AG04450 (cell line): ENCODE results near the gene FBXW7. TPM values are rescaled to one million over a fixed set of nuclear protein-coding genes. Genes with fewer than 3 reads are reported as not detected.

Experiments used
- CTCF ChIA-PET: fragments of 300-600, 350-600 bp; formaldehyde crosslinking; extraction: SDS; loops from one replicate; lab custom pipeline; 2022; ENCODE audit warnings: antibody characterized with exemption, inconsistent platforms; lab: Charles Lee
- POLR2A ChIA-PET: fragments of 350-600 bp; formaldehyde crosslinking; extraction: SDS; loops from one replicate; lab custom pipeline; 2021; ENCODE audit warnings: antibody characterized with exemption, inconsistent platforms; lab: Yijun Ruan, JAX
- DNase-seq: peaks from one replicate; pipeline ENCODE4 v3.0.0-alpha.2; 2011; ENCODE audit warnings: low read depth, low spot score
- H3K27ac ChIP-seq: one replicate; pipeline ENCODE4 v1.5.1; 2012; ENCODE audit warnings: low read depth, low read length, control low read depth
- H3K27me3 ChIP-seq: one replicate; pipeline ENCODE4 v1.6.0; 2012; ENCODE audit warnings: low read length; ENCODE audit not compliant: control insufficient read depth, insufficient read depth
- H3K4me3 ChIP-seq: 2 replicates; pipeline ENCODE4 v1.5.1; 2011; ENCODE audit warnings: mild to moderate bottlenecking, low read depth, low read length, control low read depth
- H3K9me3 ChIP-seq: 2 replicates; pipeline ENCODE4 v1.5.1; 2012; ENCODE audit warnings: low read length; ENCODE audit not compliant: control insufficient read depth, insufficient read depth
- CTCF ChIP-seq: IDR thresholded peaks from 2 replicates; pipeline ENCODE4 v1.5.1; 2011; ENCODE audit warnings: low read depth, low read length, control low read depth, inconsistent platforms
- polyA plus RNA-seq: library from polyadenylated mRNA; depleted of rRNA; stranded (reverse); fragments of >200 nt; gene quantifications from 2 replicates; pipeline ENCODE4 v1.2.3, GENCODE V29; 2011

Gene FBXW7
- polyA plus RNA-seq, 1 experiment, result 16.3 TPM

- no peak for DNase-seq
- Histone ChIP-seq H3K4me3 (no peak overlapping the region), H3K27me3 (no peaks in the 10 kb centered on the region), H3K9me3 (no peaks in the 10 kb centered on the region), H3K27ac (no peak overlapping the region)
- ChIA-PET POLR2A (no interaction called here), CTCF (no interaction called here)
- no peak for TF ChIP-seq CTCF
These were observed 201.0 kb downstream of the FBXW7 start for GRCh38 chr4:152334931-152335330.

- ChIA-PET POLR2A (no interaction called here), CTCF (no interaction called here)
- Histone ChIP-seq H3K9me3 (no peaks in the 10 kb centered on the region), H3K4me3 (no peak overlapping the region), H3K27ac (no peak overlapping the region), H3K27me3 (no peaks in the 10 kb centered on the region)
- DNase-seq, result no peak
- no peak for TF ChIP-seq CTCF
These were observed 204.8 kb downstream of the FBXW7 start for GRCh38 chr4:152331042-152331441.

- Histone ChIP-seq H3K4me3 (no peak overlapping the region), H3K9me3 (no peaks in the 10 kb centered on the region), H3K27ac (no peak overlapping the region), H3K27me3 (no peaks in the 10 kb centered on the region)
- ChIA-PET CTCF (interaction anchor here (0.6 kb wide), 1 partner anchor 22 kb away, joined by 3 read pairs; no protein-coding TSS in a partner anchor), POLR2A (no interaction called here)
- DNase-seq, result no peak
- no peak for TF ChIP-seq CTCF
These were observed 207.3 kb downstream of the FBXW7 start for GRCh38 chr4:152328582-152328981.

- CTCF ChIA-PET, result interaction anchor here (0.6 kb wide), 1 partner anchor 21 kb away, joined by 3 read pairs; no protein-coding TSS in a partner anchor
- DNase-seq, result no peak
- H3K27ac ChIP-seq, result no peak overlapping the region
- H3K4me3 ChIP-seq, result no peak overlapping the region
- TF ChIP-seq CTCF, result no peak
- no peaks in the 10 kb centered on the region for H3K9me3 ChIP-seq
- POLR2A ChIA-PET, result no interaction called here
- H3K27me3 ChIP-seq, result no peaks in the 10 kb centered on the region
These were observed 208.1 kb downstream of the FBXW7 start for GRCh38 chr4:152327606-152328453.

GRCh38 chr4:152325831-152326230 is 210.1 kb downstream of the FBXW7 start:
- TF ChIP-seq CTCF, result no peak
- CTCF ChIA-PET, result interaction anchor here (0.6 kb wide), 1 partner anchor 1167 kb away, joined by 3 read pairs; no protein-coding TSS in a partner anchor
- H3K9me3 ChIP-seq, result no peaks in the 10 kb centered on the region
- DNase-seq, result no peak
- POLR2A ChIA-PET, result no interaction called here
- H3K4me3 ChIP-seq, result no peak overlapping the region
- H3K27me3 ChIP-seq, result no peaks in the 10 kb centered on the region
- H3K27ac ChIP-seq, result no peak overlapping the region
